ENCODE data around the gene MZT2B.
"Not testable (repeated sequence)": the region's sequence is repeated elsewhere in the genome, so short reads cannot be mapped to it uniquely, and the experiment has no call there.

GRCh38 chr2:130141645-130142370 lies 40.3 kb upstream of the MZT2B start:
- not testable (repeated sequence) for TF ChIP-seq E2F4 (CRISPR knock-in tag; IDR thresholded peaks at IDR 0.05; ENCODE audit: low read depth); ARHGAP35 (IDR thresholded peaks at IDR 0.05; ENCODE audit: partially characterized antibody); NFIC (IDR thresholded peaks at IDR 0.05); TOE1 (IDR thresholded peaks at IDR 0.05; ENCODE audit: borderline replicate concordance); TOE1 (CRISPR knock-in tag; IDR thresholded peaks at IDR 0.05; ENCODE audit: borderline replicate concordance, low read depth); EP300 (IDR thresholded peaks at IDR 0.05; ENCODE audit: low read length)

Data from K562 (cell line).